AG09309 (cell line): ENCODE measurements around the gene GPRIN1.

ENCODE experiments used
- DNase-seq: peaks from one replicate; pipeline ENCODE4 v3.0.0-alpha.2; 2010; ENCODE audit warnings: low read depth
- H3K4me3 ChIP-seq: 2 replicates; pipeline ENCODE4 v1.5.1; 2011; ENCODE audit warnings: mild to moderate bottlenecking, low read depth, low read length, moderate library complexity; ENCODE audit not compliant: control insufficient read depth
- CTCF ChIP-seq: IDR thresholded peaks from 2 replicates; pipeline ENCODE4 v1.5.1; 2011; ENCODE audit warnings: mild to moderate bottlenecking, low read depth, low read length, inconsistent platforms; ENCODE audit not compliant: insufficient read depth, control insufficient read depth; ENCODE audit errors: missing control alignments

GPRIN1 gene

GRCh38 chr5:176550275-176550831 lies 59.6 kb downstream of the GPRIN1 start:
- no peak overlapping the region for H3K4me3 ChIP-seq
- no peak for TF ChIP-seq CTCF
- DNase-seq: no peak

- no peak overlapping the region for H3K4me3 ChIP-seq
- DNase-seq: no peak
Observed at GRCh38 chr5:176549871-176550270, 60.1 kb downstream of the GPRIN1 start.

GRCh38 chr5:176548967-176549444 lies 61.0 kb downstream of the GPRIN1 start, which contains the start of gene CDHR2:
TSS of gene CDHR2 (plus strand) at chr5:176549342. CDS start at chr5:176565353, 16,011 bp downstream.
- TF ChIP-seq CTCF: no peak
- no peak for DNase-seq
- no peak within 1 kb of the TSS for H3K4me3 ChIP-seq

More at GRCh38 chr5:176549871-176550270, 60.1 kb downstream of the GPRIN1 start:
- no peak for TF ChIP-seq CTCF

GRCh38 chr5:176547802-176548201 lies 62.2 kb downstream of the GPRIN1 start:
- no peak for TF ChIP-seq CTCF
- no peak for DNase-seq
- H3K4me3 ChIP-seq: no peak overlapping the region
